WTC11 (cell line): ENCODE measurements around the gene IQCE. TPM values are rescaled to one million over a fixed set of nuclear protein-coding genes. Genes with fewer than 3 reads are reported as not detected.

Source experiments
- ATAC-seq: fragments of 200-7000 bp; cut with Tn5 transposase; 2 replicates; pipeline ENCODE4 v1.10.0; 2021; ENCODE audit warnings: mild to moderate bottlenecking, moderate library complexity
- CTCF ChIA-PET: fragments of 300-600 bp; sonication (Branson Sonifier 250); formaldehyde crosslinking; loops from one replicate; lab custom pipeline; 2021; ENCODE audit warnings: antibody characterized with exemption; lab: Charles Lee
- POLR2A ChIA-PET: fragments of 350-600 bp; sonication (Branson Sonifier 250); formaldehyde crosslinking; loops from one replicate; lab custom pipeline; 2021; ENCODE audit warnings: antibody characterized with exemption; lab: Charles Lee
- DNase-seq: peaks from one replicate; pipeline ENCODE4 v3.0.0; 2021; ENCODE audit warnings: low spot score
- H3K27ac Mint-ChIP-seq: 2 replicates; pipeline ENCODE4 v1.8.0; 2021; ENCODE audit warnings: mixed read lengths
- H3K27me3 Mint-ChIP-seq: 2 replicates; pipeline ENCODE4 v1.8.0; 2021; ENCODE audit warnings: low read depth, mild to moderate bottlenecking, moderate library complexity, mixed read lengths
- H3K36me3 Mint-ChIP-seq: 2 replicates; pipeline ENCODE4 v1.8.0; 2021; ENCODE audit warnings: mixed read lengths
- H3K4me1 Mint-ChIP-seq: 2 replicates; pipeline ENCODE4 v1.8.0; 2022; ENCODE audit warnings: mixed read lengths
- H3K4me3 Mint-ChIP-seq: 2 replicates; pipeline ENCODE4 v1.8.0; 2021; ENCODE audit warnings: mild to moderate bottlenecking, moderate library complexity, mixed read lengths
- H3K9me3 Mint-ChIP-seq: 2 replicates; pipeline ENCODE4 v1.8.0; 2021; ENCODE audit warnings: mixed read lengths
- ATF1 ChIP-seq: sonication (generic); formaldehyde crosslinking; IDR thresholded peaks from 2 replicates; pipeline ENCODE4 v1.8.1; 2023; ENCODE audit warnings: mild to moderate bottlenecking, moderate library complexity, missing genetic modification reagents
- ELF4 ChIP-seq: sonication (generic); formaldehyde crosslinking; IDR thresholded peaks from 2 replicates; pipeline ENCODE4 v1.8.1; 2022; ENCODE audit warnings: low read depth, mild to moderate bottlenecking, moderate library complexity, missing genetic modification reagents
- FOXJ3 ChIP-seq: sonication (generic); formaldehyde crosslinking; IDR thresholded peaks from 2 replicates; pipeline ENCODE4 v1.9.0; 2021; ENCODE audit warnings: missing genetic modification reagents, mild to moderate bottlenecking, borderline replicate concordance
- MXD4 ChIP-seq: fragments of 250-450 bp; sonication (Bioruptor Pico); IDR thresholded peaks from 2 replicates; pipeline ENCODE4 v1.8.0; 2021; ENCODE audit warnings: mild to moderate bottlenecking, moderate library complexity, borderline replicate concordance
- NR3C1 ChIP-seq: sonication (generic); formaldehyde crosslinking; conservative IDR thresholded peaks from 2 replicates; pipeline ENCODE4 v1.8.1; 2023; ENCODE audit warnings: low read depth, mild to moderate bottlenecking, missing genetic modification reagents
- RORB ChIP-seq: fragments of 250-450 bp; sonication (Bioruptor Pico); IDR thresholded peaks from 2 replicates; pipeline ENCODE4 v1.9.0; 2021; ENCODE audit warnings: mild to moderate bottlenecking
- SMAD3 ChIP-seq: sonication (generic); formaldehyde crosslinking; IDR thresholded peaks from 2 replicates; pipeline ENCODE4 v1.8.0; 2022; ENCODE audit warnings: missing genetic modification reagents, mild to moderate bottlenecking, borderline replicate concordance
- ZNF219 ChIP-seq: sonication (generic); formaldehyde crosslinking; IDR thresholded peaks from 2 replicates; pipeline ENCODE4 v1.8.0; 2023; ENCODE audit warnings: missing genetic modification reagents, mild to moderate bottlenecking, borderline replicate concordance
- ZNF671 ChIP-seq: fragments of 250-450 bp; sonication (Bioruptor Pico); IDR thresholded peaks from 2 replicates; pipeline ENCODE4 v1.8.0; 2021; ENCODE audit warnings: mild to moderate bottlenecking
- total RNA-seq: library from RNA; stranded (reverse); gene quantifications from 3 replicates; pipeline ENCODE4 v1.2.3, GENCODE V29; 2021
- TF ChIP-seq, protein P1 (sequence below): fragments of 200-600 bp; IDR thresholded peaks from 2 replicates; pipeline ENCODE4 v1.8.0; 2022; ENCODE audit warnings: antibody characterized with exemption
- TF ChIP-seq, protein P2 (sequence below): fragments of 250-450 bp; sonication (Bioruptor Pico); IDR thresholded peaks from 2 replicates; pipeline ENCODE4 v1.9.0; 2021; ENCODE audit warnings: moderate library complexity, mild to moderate bottlenecking, inconsistent platforms, borderline replicate concordance
- TF ChIP-seq, protein P3 (sequence below): sonication (generic); formaldehyde crosslinking; IDR thresholded peaks from 2 replicates; pipeline ENCODE4 v1.8.0; 2023; ENCODE audit warnings: missing genetic modification reagents
- TF ChIP-seq, protein P4 (sequence below): sonication (generic); formaldehyde crosslinking; IDR thresholded peaks from 2 replicates; pipeline ENCODE4 v1.8.0; 2023; ENCODE audit warnings: mild to moderate bottlenecking, missing genetic modification reagents
- TF ChIP-seq, protein P5 (sequence below): sonication (generic); formaldehyde crosslinking; IDR thresholded peaks from 2 replicates; pipeline ENCODE4 v1.8.1; 2023; ENCODE audit warnings: mild to moderate bottlenecking, missing genetic modification reagents
- TF ChIP-seq, protein P6 (sequence below): fragments of 250-450 bp; sonication (Bioruptor Pico); conservative IDR thresholded peaks from 2 replicates; pipeline ENCODE4 v1.9.0; 2021; ENCODE audit warnings: mild to moderate bottlenecking
- TF ChIP-seq, protein P7 (sequence below): sonication (generic); formaldehyde crosslinking; IDR thresholded peaks from 2 replicates; pipeline ENCODE4 v1.8.1; 2023; ENCODE audit warnings: mild to moderate bottlenecking, missing genetic modification reagents
- TF ChIP-seq, protein P8 (sequence below): fragments of 250-450 bp; sonication (Bioruptor Pico); IDR thresholded peaks from 2 replicates; pipeline ENCODE4 v1.9.0; 2021; ENCODE audit warnings: mild to moderate bottlenecking

Gene IQCE
- total RNA-seq, 1 experiment from 2014 or later = 4.4 TPM

DNA sequence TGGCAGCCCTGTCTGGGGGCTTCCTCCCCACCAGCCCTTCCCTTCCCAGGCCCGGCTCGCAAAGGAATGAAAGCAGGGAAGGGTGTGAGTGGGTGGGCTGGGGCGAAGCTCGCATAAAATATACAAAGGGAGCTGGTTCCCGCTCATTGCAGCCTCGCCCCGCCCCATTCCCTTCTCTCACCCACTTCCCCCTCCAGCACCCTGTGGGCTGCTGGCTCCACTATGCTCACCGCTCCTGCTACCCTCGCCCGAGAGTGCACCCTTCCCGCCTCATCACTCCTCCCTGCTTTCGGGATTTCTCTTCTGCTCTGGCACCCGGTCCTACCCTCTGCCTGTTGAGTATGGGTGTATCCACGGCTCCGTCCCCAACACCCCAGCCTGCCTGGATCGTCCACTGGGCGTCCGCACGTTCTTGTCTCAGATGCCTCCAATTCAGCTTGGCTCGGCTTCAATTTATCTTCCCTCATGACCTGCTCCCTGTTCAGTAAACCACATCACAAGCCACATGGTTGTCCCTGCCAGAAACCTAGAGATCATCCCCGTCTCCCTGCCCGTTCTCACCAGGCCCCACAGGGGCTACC is 58.6 kb downstream of the IQCE start (continued):
- TF ChIP-seq, protein P1, sequence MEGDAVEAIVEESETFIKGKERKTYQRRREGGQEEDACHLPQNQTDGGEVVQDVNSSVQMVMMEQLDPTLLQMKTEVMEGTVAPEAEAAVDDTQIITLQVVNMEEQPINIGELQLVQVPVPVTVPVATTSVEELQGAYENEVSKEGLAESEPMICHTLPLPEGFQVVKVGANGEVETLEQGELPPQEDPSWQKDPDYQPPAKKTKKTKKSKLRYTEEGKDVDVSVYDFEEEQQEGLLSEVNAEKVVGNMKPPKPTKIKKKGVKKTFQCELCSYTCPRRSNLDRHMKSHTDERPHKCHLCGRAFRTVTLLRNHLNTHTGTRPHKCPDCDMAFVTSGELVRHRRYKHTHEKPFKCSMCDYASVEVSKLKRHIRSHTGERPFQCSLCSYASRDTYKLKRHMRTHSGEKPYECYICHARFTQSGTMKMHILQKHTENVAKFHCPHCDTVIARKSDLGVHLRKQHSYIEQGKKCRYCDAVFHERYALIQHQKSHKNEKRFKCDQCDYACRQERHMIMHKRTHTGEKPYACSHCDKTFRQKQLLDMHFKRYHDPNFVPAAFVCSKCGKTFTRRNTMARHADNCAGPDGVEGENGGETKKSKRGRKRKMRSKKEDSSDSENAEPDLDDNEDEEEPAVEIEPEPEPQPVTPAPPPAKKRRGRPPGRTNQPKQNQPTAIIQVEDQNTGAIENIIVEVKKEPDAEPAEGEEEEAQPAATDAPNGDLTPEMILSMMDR = no peak
- TF ChIP-seq, protein P2, sequence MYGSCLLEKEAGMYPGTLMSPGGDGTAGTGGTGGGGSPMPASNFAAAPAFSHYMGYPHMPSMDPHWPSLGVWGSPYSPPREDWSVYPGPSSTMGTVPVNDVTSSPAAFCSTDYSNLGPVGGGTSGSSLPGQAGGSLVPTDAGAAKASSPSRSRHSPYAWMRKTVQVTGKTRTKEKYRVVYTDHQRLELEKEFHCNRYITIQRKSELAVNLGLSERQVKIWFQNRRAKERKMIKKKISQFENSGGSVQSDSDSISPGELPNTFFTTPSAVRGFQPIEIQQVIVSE = no peak
- TF ChIP-seq RORB (CRISPR knock-in tag) = no peak
- TF ChIP-seq, protein P3, sequence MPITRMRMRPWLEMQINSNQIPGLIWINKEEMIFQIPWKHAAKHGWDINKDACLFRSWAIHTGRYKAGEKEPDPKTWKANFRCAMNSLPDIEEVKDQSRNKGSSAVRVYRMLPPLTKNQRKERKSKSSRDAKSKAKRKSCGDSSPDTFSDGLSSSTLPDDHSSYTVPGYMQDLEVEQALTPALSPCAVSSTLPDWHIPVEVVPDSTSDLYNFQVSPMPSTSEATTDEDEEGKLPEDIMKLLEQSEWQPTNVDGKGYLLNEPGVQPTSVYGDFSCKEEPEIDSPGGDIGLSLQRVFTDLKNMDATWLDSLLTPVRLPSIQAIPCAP (CRISPR knock-in tag) = no peak
- TF ChIP-seq ATF1 (CRISPR knock-in tag) = no peak
- TF ChIP-seq, protein P4, sequence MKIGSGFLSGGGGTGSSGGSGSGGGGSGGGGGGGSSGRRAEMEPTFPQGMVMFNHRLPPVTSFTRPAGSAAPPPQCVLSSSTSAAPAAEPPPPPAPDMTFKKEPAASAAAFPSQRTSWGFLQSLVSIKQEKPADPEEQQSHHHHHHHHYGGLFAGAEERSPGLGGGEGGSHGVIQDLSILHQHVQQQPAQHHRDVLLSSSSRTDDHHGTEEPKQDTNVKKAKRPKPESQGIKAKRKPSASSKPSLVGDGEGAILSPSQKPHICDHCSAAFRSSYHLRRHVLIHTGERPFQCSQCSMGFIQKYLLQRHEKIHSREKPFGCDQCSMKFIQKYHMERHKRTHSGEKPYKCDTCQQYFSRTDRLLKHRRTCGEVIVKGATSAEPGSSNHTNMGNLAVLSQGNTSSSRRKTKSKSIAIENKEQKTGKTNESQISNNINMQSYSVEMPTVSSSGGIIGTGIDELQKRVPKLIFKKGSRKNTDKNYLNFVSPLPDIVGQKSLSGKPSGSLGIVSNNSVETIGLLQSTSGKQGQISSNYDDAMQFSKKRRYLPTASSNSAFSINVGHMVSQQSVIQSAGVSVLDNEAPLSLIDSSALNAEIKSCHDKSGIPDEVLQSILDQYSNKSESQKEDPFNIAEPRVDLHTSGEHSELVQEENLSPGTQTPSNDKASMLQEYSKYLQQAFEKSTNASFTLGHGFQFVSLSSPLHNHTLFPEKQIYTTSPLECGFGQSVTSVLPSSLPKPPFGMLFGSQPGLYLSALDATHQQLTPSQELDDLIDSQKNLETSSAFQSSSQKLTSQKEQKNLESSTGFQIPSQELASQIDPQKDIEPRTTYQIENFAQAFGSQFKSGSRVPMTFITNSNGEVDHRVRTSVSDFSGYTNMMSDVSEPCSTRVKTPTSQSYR (CRISPR knock-in tag) = no peak

DNA sequence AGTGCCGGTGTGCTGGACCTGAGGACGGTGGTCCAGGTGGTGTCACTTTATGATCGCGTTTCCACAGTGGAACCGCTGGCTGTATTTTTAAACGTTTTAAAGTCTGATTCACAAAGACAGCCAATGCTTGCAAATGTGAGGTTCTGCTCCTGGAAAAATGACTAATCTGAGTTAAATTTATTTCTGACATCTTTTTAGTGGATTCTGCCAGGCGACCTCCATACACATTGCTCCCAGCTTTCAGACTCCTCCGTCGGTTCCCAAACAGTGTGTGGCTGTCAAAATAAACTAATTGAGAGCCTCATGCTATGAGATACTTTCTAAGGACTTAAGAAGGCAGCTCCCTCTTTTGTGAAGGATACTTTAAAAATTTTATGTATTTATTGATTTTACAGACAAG is 60.3 kb downstream of the IQCE start:
- no peaks in the 10 kb centered on the region for H3K36me3 Mint-ChIP-seq
- TF ChIP-seq ZNF219 (CRISPR knock-in tag) = no peak
- TF ChIP-seq, protein P5, sequence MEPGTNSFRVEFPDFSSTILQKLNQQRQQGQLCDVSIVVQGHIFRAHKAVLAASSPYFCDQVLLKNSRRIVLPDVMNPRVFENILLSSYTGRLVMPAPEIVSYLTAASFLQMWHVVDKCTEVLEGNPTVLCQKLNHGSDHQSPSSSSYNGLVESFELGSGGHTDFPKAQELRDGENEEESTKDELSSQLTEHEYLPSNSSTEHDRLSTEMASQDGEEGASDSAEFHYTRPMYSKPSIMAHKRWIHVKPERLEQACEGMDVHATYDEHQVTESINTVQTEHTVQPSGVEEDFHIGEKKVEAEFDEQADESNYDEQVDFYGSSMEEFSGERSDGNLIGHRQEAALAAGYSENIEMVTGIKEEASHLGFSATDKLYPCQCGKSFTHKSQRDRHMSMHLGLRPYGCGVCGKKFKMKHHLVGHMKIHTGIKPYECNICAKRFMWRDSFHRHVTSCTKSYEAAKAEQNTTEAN (CRISPR knock-in tag) = no peak
- no peak for TF ChIP-seq ATF1 (CRISPR knock-in tag)
- TF ChIP-seq, protein P6, sequence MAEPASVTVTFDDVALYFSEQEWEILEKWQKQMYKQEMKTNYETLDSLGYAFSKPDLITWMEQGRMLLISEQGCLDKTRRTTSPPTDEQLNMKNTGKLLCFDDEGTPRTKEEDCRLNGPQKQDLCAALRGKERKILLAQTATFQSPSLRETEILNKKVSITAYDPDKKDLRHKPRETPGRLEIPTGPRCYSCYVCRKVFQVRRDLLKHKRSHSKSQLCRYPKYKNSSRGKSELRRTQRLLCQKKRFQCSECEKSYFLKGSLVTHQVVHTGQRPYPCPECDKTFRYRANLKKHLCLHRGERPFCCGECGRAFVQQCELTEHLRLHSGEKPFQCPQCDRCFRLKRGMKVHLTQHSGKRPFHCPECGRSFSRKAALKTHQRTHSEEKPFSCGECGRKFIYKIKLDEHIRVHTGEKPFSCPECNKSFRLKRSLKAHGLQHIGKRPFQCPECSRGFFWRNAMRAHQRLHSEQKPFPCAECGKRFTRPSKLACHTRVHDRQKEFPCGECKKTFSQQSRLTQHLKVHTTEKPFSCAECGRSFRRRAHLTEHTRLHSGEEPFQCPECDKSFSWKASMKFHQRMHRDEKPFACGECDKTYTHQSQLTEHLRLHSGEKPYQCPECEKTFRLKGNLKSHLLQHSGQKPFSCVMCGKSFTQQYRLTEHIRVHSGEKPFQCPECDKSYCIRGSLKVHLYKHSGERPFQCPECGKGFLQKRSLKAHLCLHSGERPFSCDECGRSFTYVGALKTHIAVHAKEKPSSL (CRISPR knock-in tag) = no peak
- TF ChIP-seq, protein P2 = no peak
- TF ChIP-seq, protein P7, sequence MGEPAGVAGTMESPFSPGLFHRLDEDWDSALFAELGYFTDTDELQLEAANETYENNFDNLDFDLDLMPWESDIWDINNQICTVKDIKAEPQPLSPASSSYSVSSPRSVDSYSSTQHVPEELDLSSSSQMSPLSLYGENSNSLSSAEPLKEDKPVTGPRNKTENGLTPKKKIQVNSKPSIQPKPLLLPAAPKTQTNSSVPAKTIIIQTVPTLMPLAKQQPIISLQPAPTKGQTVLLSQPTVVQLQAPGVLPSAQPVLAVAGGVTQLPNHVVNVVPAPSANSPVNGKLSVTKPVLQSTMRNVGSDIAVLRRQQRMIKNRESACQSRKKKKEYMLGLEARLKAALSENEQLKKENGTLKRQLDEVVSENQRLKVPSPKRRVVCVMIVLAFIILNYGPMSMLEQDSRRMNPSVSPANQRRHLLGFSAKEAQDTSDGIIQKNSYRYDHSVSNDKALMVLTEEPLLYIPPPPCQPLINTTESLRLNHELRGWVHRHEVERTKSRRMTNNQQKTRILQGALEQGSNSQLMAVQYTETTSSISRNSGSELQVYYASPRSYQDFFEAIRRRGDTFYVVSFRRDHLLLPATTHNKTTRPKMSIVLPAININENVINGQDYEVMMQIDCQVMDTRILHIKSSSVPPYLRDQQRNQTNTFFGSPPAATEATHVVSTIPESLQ (CRISPR knock-in tag) = no peak
- no peak for TF ChIP-seq SMAD3 (CRISPR knock-in tag)
- TF ChIP-seq FOXJ3 (CRISPR knock-in tag) = no peak
- TF ChIP-seq MXD4 (CRISPR knock-in tag) = no peak
- no peak for TF ChIP-seq ZNF671 (CRISPR knock-in tag)
- no peak for TF ChIP-seq NR3C1 (CRISPR knock-in tag)
- TF ChIP-seq, protein P8, sequence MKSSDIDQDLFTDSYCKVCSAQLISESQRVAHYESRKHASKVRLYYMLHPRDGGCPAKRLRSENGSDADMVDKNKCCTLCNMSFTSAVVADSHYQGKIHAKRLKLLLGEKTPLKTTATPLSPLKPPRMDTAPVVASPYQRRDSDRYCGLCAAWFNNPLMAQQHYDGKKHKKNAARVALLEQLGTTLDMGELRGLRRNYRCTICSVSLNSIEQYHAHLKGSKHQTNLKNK = no peak
- TF ChIP-seq RORB (CRISPR knock-in tag) = no peak
- TF ChIP-seq ELF4 = no peak
- DNase-seq (no peak), ATAC-seq (no peak)
- H3K4me3 Mint-ChIP-seq = no peak overlapping the region
- CTCF ChIA-PET = interaction anchor here (1.6 to 2.7 kb wide), 3 partner anchors 10 to 91 kb away, joined by 4 to 23 read pairs (median 9); no protein-coding TSS in a partner anchor
- H3K4me1 Mint-ChIP-seq = peaks cover 31% of the 10 kb centered on the region
- POLR2A ChIA-PET = no interaction called here
- H3K9me3 Mint-ChIP-seq = no peaks in the 10 kb centered on the region
- H3K27me3 Mint-ChIP-seq = no peaks in the 10 kb centered on the region; the same call in 1 of the 2 replicates
- H3K27ac Mint-ChIP-seq = no peak overlapping the region
